Measurements from ENCODE around the gene PGBD5. TPM values are rescaled to one million over a fixed set of nuclear protein-coding genes. Genes with fewer than 3 reads are reported as not detected.

The PGBD5 gene
- total RNA-seq, 2 experiments from 2014 or later: not detected

GRCh38 chr1:230355128-230355527, 71.0 kb downstream of the PGBD5 start:
- CTCF ChIA-PET (ENCODE audit: unreplicated experiment): no interaction called here
- no peaks in the 10 kb centered on the region for H3K4me1 ChIP-seq (ENCODE audit: insufficient read depth, low read length, poor library complexity, severe bottlenecking)
- H3K79me2 ChIP-seq (ENCODE audit: insufficient read depth, low read depth, low read length): no peaks in the 10 kb centered on the region
- H3K4me2 ChIP-seq (ENCODE audit: low read length): no peak overlapping the region
- no peak overlapping the region for H2AFZ ChIP-seq (ENCODE audit: low read length)
- intact Hi-C loops (cut with micrococcal nuclease; ENCODE audit: unreplicated experiment): no loop called here
- TF ChIP-seq EZH2phosphoT487 (IDR thresholded peaks at IDR 0.05; ENCODE audit: borderline replicate concordance, low read depth, low read length) (no peak), CTCF (conservative IDR thresholded peaks at IDR 0.05; ENCODE audit: low read length) (no peak)
- H3K9me2 ChIP-seq (ENCODE audit: insufficient read depth, low read length): no peaks in the 10 kb centered on the region
- no peaks in the 10 kb centered on the region for H3K36me3 ChIP-seq (ENCODE audit: insufficient read depth, low read length)
- H3K4me3 ChIP-seq (ENCODE audit: low read depth, low read length, poor library complexity, severe bottlenecking): no peak overlapping the region
- POLR2A ChIA-PET: no interaction called here
- H4K20me1 ChIP-seq (ENCODE audit: insufficient read depth, low read length): no peaks in the 10 kb centered on the region
- H3K27ac ChIP-seq (ENCODE audit: low read depth, low read length, poor library complexity, severe bottlenecking): no peak overlapping the region
- no TSS peak for BruUV-seq (replicated peaks)
- no peak for DNase-seq (ENCODE audit: low spot score)
- H3K9me3 ChIP-seq (ENCODE audit: low read length): no peaks in the 10 kb centered on the region

GRCh38 chr1:230354005-230354404, 72.1 kb downstream of the PGBD5 start:
- no peak overlapping the region for H3K27ac ChIP-seq (ENCODE audit: low read depth, low read length, poor library complexity, severe bottlenecking)
- H3K4me2 ChIP-seq (ENCODE audit: low read length): no peak overlapping the region
- no peaks in the 10 kb centered on the region for H3K4me1 ChIP-seq (ENCODE audit: insufficient read depth, low read length, poor library complexity, severe bottlenecking)
- no peaks in the 10 kb centered on the region for H3K9me3 ChIP-seq (ENCODE audit: low read length)
- no TSS peak for BruUV-seq (replicated peaks)
- H3K79me2 ChIP-seq (ENCODE audit: insufficient read depth, low read depth, low read length): no peaks in the 10 kb centered on the region
- ChIA-PET CTCF (ENCODE audit: unreplicated experiment) (no interaction called here), POLR2A (no interaction called here)
- no peaks in the 10 kb centered on the region for H3K9me2 ChIP-seq (ENCODE audit: insufficient read depth, low read length)
- no peaks in the 10 kb centered on the region for H3K36me3 ChIP-seq (ENCODE audit: insufficient read depth, low read length)
- no peak for TF ChIP-seq EZH2phosphoT487 (IDR thresholded peaks at IDR 0.05; ENCODE audit: borderline replicate concordance, low read depth, low read length)
- no peak for TF ChIP-seq CTCF (conservative IDR thresholded peaks at IDR 0.05; ENCODE audit: low read length)
- intact Hi-C loops (cut with micrococcal nuclease; ENCODE audit: unreplicated experiment): no loop called here
- DNase-seq (ENCODE audit: low spot score): no peak
- no peak overlapping the region for H3K4me3 ChIP-seq (ENCODE audit: low read depth, low read length, poor library complexity, severe bottlenecking)
- H2AFZ ChIP-seq (ENCODE audit: low read length): no peak overlapping the region
- no peaks in the 10 kb centered on the region for H4K20me1 ChIP-seq (ENCODE audit: insufficient read depth, low read length)

- H3K27ac ChIP-seq (ENCODE audit: low read depth, low read length, poor library complexity, severe bottlenecking): no peak overlapping the region
- no peak for DNase-seq (ENCODE audit: low spot score)
- POLR2A ChIA-PET: interaction anchor here (0.6 kb wide), 1 partner anchor 38 kb away, joined by 3 read pairs; no protein-coding TSS in a partner anchor
- intact Hi-C loops (cut with micrococcal nuclease; ENCODE audit: unreplicated experiment): no loop called here
- no peaks in the 10 kb centered on the region for H3K9me3 ChIP-seq (ENCODE audit: low read length)
- H3K4me1 ChIP-seq (ENCODE audit: insufficient read depth, low read length, poor library complexity, severe bottlenecking): no peaks in the 10 kb centered on the region
- BruUV-seq (replicated peaks): no TSS peak
- H2AFZ ChIP-seq (ENCODE audit: low read length): no peak overlapping the region
- H3K9me2 ChIP-seq (ENCODE audit: insufficient read depth, low read length): no peaks in the 10 kb centered on the region
- no peaks in the 10 kb centered on the region for H3K36me3 ChIP-seq (ENCODE audit: insufficient read depth, low read length)
- CTCF ChIA-PET (ENCODE audit: unreplicated experiment): no interaction called here
- no peak overlapping the region for H3K4me3 ChIP-seq (ENCODE audit: low read depth, low read length, poor library complexity, severe bottlenecking)
- TF ChIP-seq EZH2phosphoT487 (IDR thresholded peaks at IDR 0.05; ENCODE audit: borderline replicate concordance, low read depth, low read length): no peak
- TF ChIP-seq CTCF (conservative IDR thresholded peaks at IDR 0.05; ENCODE audit: low read length): no peak
- H3K4me2 ChIP-seq (ENCODE audit: low read length): no peak overlapping the region
- H4K20me1 ChIP-seq (ENCODE audit: insufficient read depth, low read length): no peaks in the 10 kb centered on the region
- no peaks in the 10 kb centered on the region for H3K79me2 ChIP-seq (ENCODE audit: insufficient read depth, low read depth, low read length)
Measured at GRCh38 chr1:230352537-230352936, 73.6 kb downstream of the PGBD5 start.

Measured in OCI-LY7 (cell line).